Measurements from ENCODE around the gene RASSF5.

Gene RASSF5

DNA sequence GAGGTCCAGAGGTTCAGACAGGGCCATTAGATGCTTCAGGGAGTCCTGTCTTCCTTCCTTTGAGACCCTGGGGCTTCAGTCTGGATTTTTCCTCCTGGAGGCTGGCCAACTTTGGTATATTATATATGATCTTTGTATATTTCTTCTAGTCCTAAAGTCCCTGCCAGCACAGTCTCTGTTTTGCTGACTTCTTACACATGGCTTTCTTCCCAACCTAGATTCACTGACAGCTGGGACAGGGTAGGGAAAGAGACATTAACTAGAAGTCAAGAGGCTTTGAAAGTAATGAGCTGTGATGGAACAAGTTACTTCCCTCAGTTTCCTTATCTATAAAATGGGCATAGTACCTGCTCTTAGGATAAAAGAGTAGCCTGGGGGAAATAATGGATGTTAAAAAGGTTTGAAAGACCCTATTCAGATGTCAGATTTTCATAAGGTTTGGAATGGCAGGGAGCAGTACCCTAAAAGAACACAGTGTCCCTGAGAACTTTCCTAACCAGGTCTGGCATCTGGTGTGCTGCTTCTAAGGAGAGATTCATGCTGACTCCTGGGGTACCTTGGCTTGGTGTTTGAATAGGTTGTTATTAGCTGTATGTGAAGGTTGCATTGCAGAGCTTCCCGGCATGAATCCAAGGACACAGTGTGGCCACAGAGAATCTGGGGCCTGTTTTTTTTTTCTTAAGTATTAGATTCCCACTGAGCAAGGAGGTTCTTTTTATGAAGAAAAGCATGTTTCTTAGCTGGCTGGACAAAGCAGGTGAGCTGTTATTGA lies 47.6 kb downstream of the RASSF5 start:
- in situ Hi-C loops (cut with HindIII; ENCODE audit: low pct_ligation_motif_present, low sequenced_read_pairs) = no loop called here

DNA sequence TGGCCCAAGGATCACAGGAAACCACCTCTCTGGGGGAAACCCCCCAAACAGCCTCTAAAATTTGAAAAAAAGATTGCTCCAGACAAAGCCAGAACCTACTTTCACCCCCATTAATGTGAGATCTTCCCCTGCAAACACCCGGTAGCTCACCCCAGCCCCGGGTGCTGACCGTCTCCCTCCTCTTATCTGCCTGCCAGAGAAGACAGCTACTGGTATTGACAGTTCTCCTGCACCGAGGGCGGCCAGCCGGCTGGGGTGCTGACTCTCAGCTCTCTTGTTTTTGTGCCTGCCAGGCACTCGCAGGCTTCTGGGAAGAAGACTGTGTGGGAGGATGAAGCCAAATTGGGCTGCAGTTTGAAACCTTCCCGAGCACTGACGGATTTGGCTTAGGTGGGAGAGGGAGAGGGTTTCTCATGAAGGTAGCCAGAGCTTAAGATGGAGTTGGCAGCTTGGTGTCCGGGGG lies 48.2 kb downstream of the RASSF5 start:
- peak; percentile 7 for DNase-seq
- H3K27ac ChIP-seq = no peak overlapping the region
- no peaks in the 10 kb centered on the region for H3K36me3 ChIP-seq (replicated peaks)
- TF ChIP-seq, protein P1, sequence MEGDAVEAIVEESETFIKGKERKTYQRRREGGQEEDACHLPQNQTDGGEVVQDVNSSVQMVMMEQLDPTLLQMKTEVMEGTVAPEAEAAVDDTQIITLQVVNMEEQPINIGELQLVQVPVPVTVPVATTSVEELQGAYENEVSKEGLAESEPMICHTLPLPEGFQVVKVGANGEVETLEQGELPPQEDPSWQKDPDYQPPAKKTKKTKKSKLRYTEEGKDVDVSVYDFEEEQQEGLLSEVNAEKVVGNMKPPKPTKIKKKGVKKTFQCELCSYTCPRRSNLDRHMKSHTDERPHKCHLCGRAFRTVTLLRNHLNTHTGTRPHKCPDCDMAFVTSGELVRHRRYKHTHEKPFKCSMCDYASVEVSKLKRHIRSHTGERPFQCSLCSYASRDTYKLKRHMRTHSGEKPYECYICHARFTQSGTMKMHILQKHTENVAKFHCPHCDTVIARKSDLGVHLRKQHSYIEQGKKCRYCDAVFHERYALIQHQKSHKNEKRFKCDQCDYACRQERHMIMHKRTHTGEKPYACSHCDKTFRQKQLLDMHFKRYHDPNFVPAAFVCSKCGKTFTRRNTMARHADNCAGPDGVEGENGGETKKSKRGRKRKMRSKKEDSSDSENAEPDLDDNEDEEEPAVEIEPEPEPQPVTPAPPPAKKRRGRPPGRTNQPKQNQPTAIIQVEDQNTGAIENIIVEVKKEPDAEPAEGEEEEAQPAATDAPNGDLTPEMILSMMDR (IDR thresholded peaks at IDR 0.05; ENCODE audit: low read depth, low read length, missing control alignments) = no peak
- in situ Hi-C loops (cut with HindIII; ENCODE audit: low pct_ligation_motif_present, low sequenced_read_pairs) = no loop called here
- no peak overlapping the region for H3K4me3 ChIP-seq (ENCODE audit: low read depth, low read length)
- H3K27me3 ChIP-seq (replicated peaks) = no peaks in the 10 kb centered on the region

More for the DNA sequence above, 47.6 kb downstream of the RASSF5 start:
- TF ChIP-seq, protein P1 (IDR thresholded peaks at IDR 0.05; ENCODE audit: low read depth, low read length, missing control alignments) = no peak
- no peak for DNase-seq
- Histone ChIP-seq H3K36me3 (replicated peaks) (no peaks in the 10 kb centered on the region), H3K27ac (no peak overlapping the region), H3K4me3 (ENCODE audit: low read depth, low read length) (no peak overlapping the region), H3K27me3 (replicated peaks) (no peaks in the 10 kb centered on the region)

- TF ChIP-seq, protein P1 (IDR thresholded peaks at IDR 0.05; ENCODE audit: low read depth, low read length, missing control alignments) = no peak
- in situ Hi-C loops (cut with HindIII; ENCODE audit: low pct_ligation_motif_present, low sequenced_read_pairs) = no loop called here
- no peaks in the 10 kb centered on the region for H3K27me3 ChIP-seq (replicated peaks)
- H3K27ac ChIP-seq = no peak overlapping the region
- no peak for DNase-seq
- H3K4me3 ChIP-seq (ENCODE audit: low read depth, low read length) = no peak overlapping the region
- no peaks in the 10 kb centered on the region for H3K36me3 ChIP-seq (replicated peaks)
Observed at GRCh38 chr1:206556047-206556749, 48.9 kb downstream of the RASSF5 start.

- Histone ChIP-seq H3K27ac (no peak overlapping the region), H3K27me3 (replicated peaks) (no peaks in the 10 kb centered on the region), H3K36me3 (replicated peaks) (no peaks in the 10 kb centered on the region), H3K4me3 (ENCODE audit: low read depth, low read length) (peak overlapping the region; percentile 49)
- DNase-seq = peak; percentile 9
- TF ChIP-seq, protein P1 (IDR thresholded peaks at IDR 0.05; ENCODE audit: low read depth, low read length, missing control alignments) = no peak
- in situ Hi-C loops (cut with HindIII; ENCODE audit: low pct_ligation_motif_present, low sequenced_read_pairs) = no loop called here
Observed at GRCh38 chr1:206556750-206557635, 49.7 kb downstream of the RASSF5 start.

- Histone ChIP-seq H3K27me3 (replicated peaks) (no peaks in the 10 kb centered on the region), H3K27ac (no peak overlapping the region), H3K4me3 (ENCODE audit: low read depth, low read length) (peak overlapping the region; percentile 49), H3K36me3 (replicated peaks) (no peaks in the 10 kb centered on the region)
- TF ChIP-seq, protein P1 (IDR thresholded peaks at IDR 0.05; ENCODE audit: low read depth, low read length, missing control alignments) = no peak
- in situ Hi-C loops (cut with HindIII; ENCODE audit: low pct_ligation_motif_present, low sequenced_read_pairs) = no loop called here
- DNase-seq = no peak
Observed at GRCh38 chr1:206557636-206558473, 50.5 kb downstream of the RASSF5 start.
